RWPE2 (cell line): ENCODE data around the gene CRADD.
"Not testable (repeated sequence)": the region's sequence is repeated elsewhere in the genome, so short reads cannot be mapped to it uniquely, and the experiment has no call there.

Experiments
- ATAC-seq: fragments of 200-7000 bp; cut with Tn5 transposase; 3 replicates; pipeline ENCODE4 v1.9.1; 2021; ENCODE audit warnings: low read depth
- DNase-seq: peaks from one replicate; pipeline ENCODE4 v3.0.0-alpha.2; 2020; ENCODE audit warnings: low spot score
- H3K27ac ChIP-seq: fragments of 450-650 bp; 2 replicates; pipeline ENCODE4 v1.5.1; 2017; ENCODE audit warnings: mild to moderate bottlenecking; ENCODE audit not compliant: poor library complexity, severe bottlenecking
- H3K27me3 ChIP-seq: fragments of 250-450 bp; sonication (Bioruptor Pico); 2 replicates; pipeline ENCODE4 v1.5.1; 2021; ENCODE audit warnings: mild to moderate bottlenecking, moderate library complexity; ENCODE audit not compliant: insufficient read depth, poor library complexity, severe bottlenecking
- H3K36me3 ChIP-seq: fragments of 250-450 bp; sonication (Bioruptor Pico); 2 replicates; pipeline ENCODE4 v1.5.1; 2020; ENCODE audit warnings: low read depth, mild to moderate bottlenecking, moderate library complexity
- H3K4me1 ChIP-seq: fragments of 250-450 bp; sonication (Bioruptor Pico); 2 replicates; pipeline ENCODE4 v1.5.1; 2021; ENCODE audit warnings: mild to moderate bottlenecking, moderate library complexity; ENCODE audit not compliant: insufficient read depth, poor library complexity, severe bottlenecking
- H3K4me3 ChIP-seq: fragments of 250-450 bp; sonication (Bioruptor Pico); 2 replicates; pipeline ENCODE4 v1.5.1; 2021; ENCODE audit warnings: mild to moderate bottlenecking, moderate library complexity; ENCODE audit not compliant: severe bottlenecking
- H3K9me3 ChIP-seq: fragments of 250-450 bp; sonication (Bioruptor Pico); 2 replicates; pipeline ENCODE4 v1.5.1; 2021; ENCODE audit warnings: mild to moderate bottlenecking, moderate library complexity; ENCODE audit not compliant: severe bottlenecking
- CTCF ChIP-seq: fragments of 450-650 bp; IDR thresholded peaks from one replicate; pipeline ENCODE4 v1.5.1; 2017; ENCODE audit warnings: mild to moderate bottlenecking, moderate library complexity; ENCODE audit not compliant: poor library complexity, severe bottlenecking

Gene CRADD

DNA sequence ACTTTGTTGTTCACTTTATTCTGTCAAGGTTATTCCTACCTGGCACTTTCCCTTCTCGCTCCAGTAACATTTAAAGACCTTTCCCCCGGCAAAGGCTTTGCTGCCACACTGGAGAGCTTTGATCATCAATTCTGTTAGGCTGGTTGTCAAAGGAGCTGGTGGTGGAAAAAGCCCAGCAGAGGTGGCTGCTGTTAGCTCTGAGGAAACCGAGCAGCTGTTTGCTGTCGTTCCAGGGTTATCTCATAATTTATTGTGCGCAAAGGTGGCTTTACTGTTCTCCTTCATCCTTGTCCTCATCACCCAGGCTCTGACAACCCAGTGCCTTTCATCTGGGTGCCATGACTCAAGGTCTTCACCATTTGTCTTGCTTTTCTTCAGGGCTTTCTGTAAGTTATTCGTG lies 38.2 kb upstream of the CRADD start:
- Histone ChIP-seq H3K9me3 (no peaks in the 10 kb centered on the region), H3K27me3 (no peaks in the 10 kb centered on the region), H3K27ac (no peak overlapping the region), H3K4me1 (no peaks in the 10 kb centered on the region), H3K4me3 (no peak overlapping the region), H3K36me3 (no peaks in the 10 kb centered on the region)
- DNase-seq (no peak), ATAC-seq (no peak)
- TF ChIP-seq CTCF: no peak

DNA sequence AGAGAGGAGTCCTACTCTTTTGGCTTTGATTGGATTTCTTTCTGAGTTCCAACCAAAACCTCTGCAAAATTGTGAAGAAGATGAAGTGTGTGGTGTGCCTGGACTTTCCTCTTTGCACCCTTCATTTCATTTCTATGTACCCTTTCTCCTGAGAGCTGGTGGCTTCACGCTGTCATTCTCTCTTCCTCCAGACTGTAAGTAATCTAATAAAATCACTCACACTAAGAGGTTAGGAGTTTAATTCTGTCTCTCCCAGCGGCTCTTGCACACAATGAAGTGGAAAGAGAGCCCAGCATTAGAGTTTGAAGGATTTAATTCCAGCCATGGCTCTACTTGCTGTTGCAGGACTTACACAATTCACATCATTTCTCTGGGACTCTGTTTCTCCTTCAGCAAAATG lies 37.8 kb upstream of the CRADD start:
- TF ChIP-seq CTCF: no peak
- Histone ChIP-seq H3K9me3 (no peaks in the 10 kb centered on the region), H3K27ac (no peak overlapping the region), H3K27me3 (no peaks in the 10 kb centered on the region), H3K4me3 (no peak overlapping the region), H3K36me3 (no peaks in the 10 kb centered on the region), H3K4me1 (no peaks in the 10 kb centered on the region)
- no peak for DNase-seq
- no peak for ATAC-seq

DNA sequence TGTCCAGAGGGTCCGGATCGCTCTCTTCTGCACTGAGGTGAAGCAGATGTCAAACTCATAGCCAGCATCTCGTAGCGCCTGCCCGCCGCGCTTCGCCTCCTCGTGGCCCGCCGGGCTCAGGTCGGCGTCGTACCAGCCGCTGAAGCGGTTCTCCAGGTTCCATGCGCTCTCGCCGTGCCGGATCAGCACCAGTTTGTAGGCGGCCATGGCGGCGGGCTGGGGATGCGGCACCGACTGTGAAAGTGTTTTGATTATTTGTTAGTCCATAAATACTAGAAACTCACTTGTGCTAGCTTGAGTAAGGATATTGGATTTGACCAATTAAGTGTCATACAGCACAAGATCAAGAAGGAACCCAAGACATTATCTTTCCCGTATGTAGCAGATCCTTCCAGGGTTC lies 35.8 kb upstream of the CRADD start:
- H3K27ac ChIP-seq, DNase-seq, H3K9me3 ChIP-seq, H3K36me3 ChIP-seq, H3K4me3 ChIP-seq, H3K4me1 ChIP-seq, H3K27me3 ChIP-seq, ATAC-seq: not testable (repeated sequence)

DNA sequence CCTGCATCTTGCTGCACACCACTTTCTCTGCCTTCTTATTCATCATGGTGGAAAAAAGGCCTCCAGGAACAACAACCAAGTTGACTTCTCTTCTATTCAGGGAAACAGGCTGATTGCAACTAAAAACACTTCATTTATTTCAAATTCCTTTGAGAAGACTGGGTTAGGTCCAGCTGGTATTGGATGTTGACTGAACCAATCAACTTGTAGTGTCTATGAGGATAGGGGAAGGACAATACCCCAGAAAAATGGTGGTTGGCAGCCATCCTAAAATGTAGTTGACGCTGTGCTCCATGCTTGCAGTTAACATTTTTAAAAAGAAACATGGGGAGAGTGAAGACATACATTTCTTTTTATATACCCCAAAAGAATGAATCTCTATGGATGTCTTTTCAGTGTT lies 34.4 kb upstream of the CRADD start:
- ATAC-seq: no peak
- no peak for TF ChIP-seq CTCF
- H3K4me1 ChIP-seq: no peaks in the 10 kb centered on the region
- no peak overlapping the region for H3K4me3 ChIP-seq
- H3K36me3 ChIP-seq: no peaks in the 10 kb centered on the region
- no peak overlapping the region for H3K27ac ChIP-seq
- H3K9me3 ChIP-seq: no peaks in the 10 kb centered on the region
- DNase-seq: no peak
- H3K27me3 ChIP-seq: no peaks in the 10 kb centered on the region

- DNase-seq: no peak
- Histone ChIP-seq H3K4me1 (no peaks in the 10 kb centered on the region), H3K27ac (no peak overlapping the region), H3K27me3 (no peaks in the 10 kb centered on the region), H3K9me3 (no peaks in the 10 kb centered on the region), H3K36me3 (no peaks in the 10 kb centered on the region), H3K4me3 (no peak overlapping the region)
- TF ChIP-seq CTCF: no peak
- no peak for ATAC-seq
Observed at GRCh38 chr12:93645702-93646101, 31.5 kb upstream of the CRADD start.

- no peaks in the 10 kb centered on the region for H3K36me3 ChIP-seq
- H3K9me3 ChIP-seq: no peaks in the 10 kb centered on the region
- no peaks in the 10 kb centered on the region for H3K4me1 ChIP-seq
- no peaks in the 10 kb centered on the region for H3K27me3 ChIP-seq
- no peak for DNase-seq
- no peak overlapping the region for H3K4me3 ChIP-seq
- no peak for TF ChIP-seq CTCF
- H3K27ac ChIP-seq: no peak overlapping the region
- ATAC-seq: no peak
Observed at GRCh38 chr12:93650626-93651025, 26.5 kb upstream of the CRADD start.
